ENCODE results near the gene ZNF385C. TPM values are rescaled to one million over a fixed set of nuclear protein-coding genes. Genes with fewer than 3 reads are reported as not detected.

Gene ZNF385C
- total RNA-seq, 2 donors from 2014 or later = 1.3 TPM; not detected in 1

DNA sequence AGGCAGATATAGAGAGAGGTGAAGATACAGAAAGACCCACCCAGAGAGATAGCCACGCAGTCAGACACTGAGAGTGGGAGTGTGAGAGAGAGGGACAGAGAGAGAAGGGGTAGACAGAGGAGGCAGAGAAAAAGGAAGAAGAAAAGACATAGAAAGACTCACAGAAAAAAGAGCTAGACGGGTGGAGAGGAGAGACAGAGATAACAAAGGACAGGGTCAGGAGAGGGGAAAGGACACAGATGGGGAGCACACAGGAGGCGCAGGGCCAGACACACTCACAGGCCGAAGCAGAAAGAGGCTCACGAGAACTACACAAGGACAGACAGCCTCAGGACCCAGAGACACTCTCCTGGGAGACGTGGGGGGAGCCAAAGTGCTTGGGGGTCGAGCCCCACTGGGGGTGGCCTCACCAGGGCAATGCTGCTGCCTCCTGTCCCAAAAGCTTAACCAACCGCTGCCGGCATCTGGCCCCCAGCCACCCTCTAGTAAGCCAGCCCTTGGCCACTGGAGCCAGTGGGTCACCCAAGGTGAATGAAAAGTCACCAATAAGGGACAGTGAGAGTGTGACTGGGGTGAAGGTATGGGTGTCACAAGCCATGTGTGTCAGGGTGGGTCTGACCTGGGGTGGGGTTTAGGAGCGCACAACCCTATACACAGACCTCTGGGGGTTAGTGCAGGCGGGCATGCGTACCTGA is 3.8 kb downstream of the ZNF385C start:
- ATAC-seq = no peak
- no peak for TF ChIP-seq CTCF (IDR thresholded peaks at IDR 0.05)
- no peak for TF ChIP-seq POLR2A (IDR thresholded peaks at IDR 0.05)
- WGBS, 2 donors = 78 to 86% methylated on average over 10 to 12 of the region's 12 CpGs

GRCh38 chr17:42092939-42093338 is 5.3 kb downstream of the ZNF385C start:
- no peak for DNase-seq
- no peak for ATAC-seq
- intact Hi-C loops (cut with DNase I) = no loop called here
- Histone ChIP-seq H3K4me3 (no peak overlapping the region), H3K9me3 (no peaks in the 10 kb centered on the region), H3K4me1 (peaks cover 3% of the 10 kb centered on the region), H3K27ac (no peak overlapping the region), H3K36me3 (replicated peaks in 1 of 2; ENCODE audit: insufficient read depth in 1 of 2, low read depth in 2 of 2) (no peaks in the 10 kb centered on the region), H3K27me3 (no peaks in the 10 kb centered on the region)
- WGBS, 2 donors = 75 to 82% methylated on average over 5 to 6 of the region's 6 CpGs
- TF ChIP-seq CTCF (IDR thresholded peaks at IDR 0.05) = no peak
- no peak for TF ChIP-seq POLR2A (IDR thresholded peaks at IDR 0.05)

More for the DNA sequence above, 3.8 kb downstream of the ZNF385C start:
- Histone ChIP-seq H3K4me1 (peaks cover 7% of the 10 kb centered on the region), H3K9me3 (no peaks in the 10 kb centered on the region), H3K36me3 (replicated peaks in 1 of 2; ENCODE audit: insufficient read depth in 1 of 2, low read depth in 2 of 2) (no peaks in the 10 kb centered on the region), H3K4me3 (no peak overlapping the region), H3K27me3 (no peaks in the 10 kb centered on the region), H3K27ac (no peak overlapping the region)
- intact Hi-C loops (cut with DNase I) = no loop called here
- no peak for DNase-seq

DNA sequence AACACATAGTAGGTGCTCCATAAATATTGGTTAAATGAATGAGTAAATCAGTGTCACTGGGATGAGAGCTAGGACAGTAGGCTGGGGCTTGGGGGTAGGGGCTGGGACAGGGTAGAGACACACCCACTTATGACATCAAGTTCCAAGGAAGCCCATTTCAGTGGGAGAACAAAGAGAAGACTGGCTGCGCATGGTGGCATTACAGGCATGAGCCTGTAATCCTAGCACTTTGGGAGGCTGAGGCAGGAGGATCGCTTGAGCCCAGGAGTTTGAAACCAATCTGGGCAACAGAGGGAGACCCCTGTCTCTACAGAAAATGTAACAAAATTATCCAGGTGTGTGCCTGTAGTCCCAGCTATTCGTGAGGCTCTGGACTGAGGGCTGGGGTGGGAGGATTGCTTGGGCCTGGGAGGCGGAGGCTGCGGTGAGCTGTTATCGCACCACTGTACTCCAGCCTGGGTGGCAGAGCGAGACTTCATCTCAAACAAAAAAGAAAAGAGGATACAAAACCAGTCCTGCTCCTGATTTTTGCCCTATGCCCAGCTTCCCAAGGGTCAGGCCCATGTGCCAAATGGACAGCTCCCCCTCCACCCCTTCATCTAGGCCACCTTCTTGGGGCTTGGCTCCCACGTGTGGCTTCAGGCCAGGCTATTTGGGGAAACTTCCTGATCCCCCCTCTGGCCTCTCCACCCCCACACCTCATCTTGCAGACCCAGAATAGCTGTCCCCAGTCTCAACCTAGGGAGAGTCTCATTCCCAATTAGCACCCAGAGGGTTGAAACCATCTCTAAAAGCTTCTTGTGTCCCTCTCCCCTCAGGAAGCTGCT is 7.1 kb downstream of the ZNF385C start:
- WGBS, 2 donors = 84 to 86% methylated on average over 8 of the region's 8 CpGs
- Histone ChIP-seq H3K9me3 (no peaks in the 10 kb centered on the region), H3K36me3 (replicated peaks in 1 of 2; ENCODE audit: insufficient read depth in 1 of 2, low read depth in 2 of 2) (no peaks in the 10 kb centered on the region), H3K27ac (no peak overlapping the region), H3K4me3 (no peak overlapping the region), H3K4me1 (no peaks in the 10 kb centered on the region), H3K27me3 (no peaks in the 10 kb centered on the region)
- TF ChIP-seq POLR2A (IDR thresholded peaks at IDR 0.05) = no peak
- TF ChIP-seq CTCF (IDR thresholded peaks at IDR 0.05) = no peak
- ATAC-seq = no peak
- intact Hi-C loops (cut with DNase I) = no loop called here
- no peak for DNase-seq

GRCh38 chr17:42088736-42089135 is 9.5 kb downstream of the ZNF385C start:
- WGBS, 2 donors = 82 to 87% methylated on average over 7 to 8 of the region's 8 CpGs
- intact Hi-C loops (cut with DNase I) = no loop called here
- DNase-seq = no peak
- Histone ChIP-seq H3K27ac (no peak overlapping the region), H3K27me3 (no peaks in the 10 kb centered on the region), H3K9me3 (no peaks in the 10 kb centered on the region), H3K4me3 (no peak overlapping the region), H3K4me1 (no peaks in the 10 kb centered on the region), H3K36me3 (replicated peaks in 1 of 2; ENCODE audit: insufficient read depth in 1 of 2, low read depth in 2 of 2) (no peaks in the 10 kb centered on the region)
- ATAC-seq = no peak
- TF ChIP-seq POLR2A (IDR thresholded peaks at IDR 0.05) = no peak
- TF ChIP-seq CTCF (IDR thresholded peaks at IDR 0.05) = no peak

Data from body of pancreas (tissue), 4 donors.